Measurements from ENCODE around the gene CHMP1A.
"Not testable (repeated sequence)": the region's sequence is repeated elsewhere in the genome, so short reads cannot be mapped to it uniquely, and the experiment has no call there.

Gene CHMP1A

DNA sequence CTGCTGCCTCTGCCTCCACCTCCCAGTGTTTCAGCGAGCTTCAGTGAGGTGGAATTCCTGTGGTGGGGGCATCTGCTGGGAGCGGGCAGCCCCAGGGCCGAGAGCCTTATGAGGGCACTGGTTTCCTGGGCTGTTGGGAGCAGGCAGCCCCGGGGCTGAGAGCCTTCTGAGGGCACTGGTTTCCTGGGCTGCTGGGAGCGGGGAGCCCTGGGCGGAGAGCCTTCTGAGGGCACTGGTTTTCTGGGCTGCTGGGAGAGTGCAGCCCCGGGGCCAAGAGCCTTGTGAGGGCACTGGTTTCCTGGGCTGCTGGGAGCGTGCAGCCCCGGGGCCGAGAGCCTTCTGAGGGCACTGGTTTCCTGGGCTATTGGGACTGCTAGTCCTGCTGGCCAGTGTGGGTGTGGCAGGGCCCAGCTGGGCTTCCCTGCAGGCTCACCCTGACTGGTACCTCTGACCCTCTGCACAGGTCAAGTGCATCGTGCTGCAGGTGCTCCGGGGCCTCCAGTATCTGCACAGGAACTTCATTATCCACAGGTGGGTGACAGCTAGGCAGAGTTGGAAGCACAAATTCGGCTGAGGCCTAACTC is 34.6 kb upstream of the CHMP1A start:
- no peak for DNase-seq (ENCODE audit: low read depth in 2 of 2)

- DNase-seq (ENCODE audit: low read depth in 2 of 2) = no peak
These were observed 33.9 kb upstream of the CHMP1A start for GRCh38 chr16:89691231-89691985.

GRCh38 chr16:89690392-89690901 is 32.9 kb upstream of the CHMP1A start:
- DNase-seq (ENCODE audit: low read depth in 2 of 2) = no peak

DNA sequence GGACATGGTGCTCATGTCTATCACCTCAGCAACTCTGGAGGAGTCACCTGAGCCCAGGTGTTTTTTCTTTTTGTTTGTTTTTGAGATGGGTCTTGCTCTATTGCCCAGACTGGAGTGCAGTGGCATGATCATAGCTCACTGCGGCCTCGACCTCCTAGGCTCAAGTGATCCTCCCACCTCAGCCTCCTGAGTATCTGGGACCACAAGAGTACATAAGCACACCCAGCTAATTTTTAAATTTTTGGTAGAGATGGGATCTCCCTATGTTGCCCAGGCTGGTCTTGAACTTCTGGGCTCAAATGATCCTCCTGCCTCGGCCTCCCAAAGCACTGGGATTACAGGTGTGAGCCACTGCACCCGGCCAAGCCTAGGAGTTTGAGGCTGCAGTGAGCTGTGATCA is 32.1 kb upstream of the CHMP1A start:
- not testable (repeated sequence) for DNase-seq (ENCODE audit: low read depth in 2 of 2)

- DNase-seq (ENCODE audit: low read depth in 2 of 2) = no peak
These were observed 31.6 kb upstream of the CHMP1A start for GRCh38 chr16:89689142-89689541.

GRCh38 chr16:89688395-89688794 is 30.9 kb upstream of the CHMP1A start:
- DNase-seq (ENCODE audit: low read depth in 2 of 2) = no peak

DNA sequence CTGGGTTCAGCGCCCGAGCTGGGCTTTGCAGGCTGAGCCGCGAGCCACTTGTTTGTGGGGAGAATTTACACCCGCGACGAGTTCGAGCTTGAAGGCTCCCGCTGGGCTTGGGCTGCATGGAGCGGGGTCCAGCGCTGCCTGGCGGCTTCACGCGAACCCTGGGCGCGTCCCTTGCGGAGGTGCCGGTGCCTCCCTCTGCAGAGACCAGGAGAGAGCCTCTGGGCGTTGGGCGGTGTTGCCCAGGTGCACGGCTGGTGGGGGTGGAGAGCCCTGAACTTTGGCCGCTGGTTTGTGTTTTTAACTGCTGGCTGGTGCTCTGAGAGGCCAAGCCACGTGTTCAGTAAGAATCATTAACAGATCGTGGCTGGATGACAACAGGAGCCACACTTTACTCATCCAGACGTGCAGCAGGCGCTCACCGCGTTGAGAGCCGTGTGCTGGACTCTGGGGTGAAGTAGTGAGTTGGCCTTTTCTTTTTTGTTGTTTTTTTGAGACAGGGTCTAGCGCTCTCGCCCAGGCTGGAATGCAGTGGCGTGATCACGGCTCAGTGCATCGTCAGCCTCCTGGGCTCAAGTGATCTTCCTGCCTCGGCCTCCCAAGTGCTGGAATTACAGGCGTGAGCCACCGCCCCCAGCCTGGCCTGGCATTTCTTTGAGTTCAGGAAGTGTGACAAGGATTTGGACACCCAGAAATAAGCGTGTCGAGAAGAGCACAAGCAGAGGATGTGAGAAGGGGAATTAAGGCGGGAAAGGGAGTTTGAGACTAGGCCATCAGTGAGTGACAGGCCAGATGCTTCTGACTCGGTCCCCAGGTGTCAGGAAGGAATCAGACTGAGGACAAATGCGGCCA is 29.8 kb upstream of the CHMP1A start:
- DNase-seq (ENCODE audit: low read depth in 2 of 2) = no peak

DNA sequence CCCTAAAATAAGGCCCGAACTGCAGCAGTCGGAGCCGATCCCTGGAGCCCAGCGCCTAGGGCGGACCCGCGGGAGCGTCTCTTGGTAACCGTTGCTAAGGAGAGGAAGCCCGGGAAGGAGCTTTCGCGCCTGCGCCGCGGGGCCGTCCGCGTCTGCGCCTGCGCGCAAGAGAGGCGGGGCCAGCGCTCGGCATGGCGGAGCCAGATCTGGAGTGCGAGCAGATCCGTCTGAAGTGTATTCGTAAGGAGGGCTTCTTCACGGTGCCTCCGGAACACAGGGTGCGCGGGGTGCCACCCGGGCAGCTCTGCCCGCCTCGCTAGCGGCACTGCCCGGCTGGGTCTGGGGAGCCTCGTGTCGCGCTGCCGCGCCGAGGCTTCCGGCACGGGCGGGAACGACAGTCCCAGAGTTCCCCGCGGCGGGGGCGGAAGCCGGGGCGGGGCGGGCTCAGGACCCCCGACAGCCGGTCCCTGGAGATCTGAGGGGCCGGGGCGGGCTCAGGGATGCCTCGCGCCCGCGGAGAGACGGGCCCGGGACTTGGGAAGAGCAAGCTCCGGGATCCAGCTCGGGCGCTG is 29.1 kb upstream of the CHMP1A start, which contains the start of gene CDK10:
CDK10 (plus strand) TSS at position 170 of the 572 bp plus-strand sequence; CDS start at position 192, 22 bp downstream.
- peak; percentile 82 to 87 for DNase-seq (ENCODE audit: low read depth in 2 of 2)

GRCh38 chr16:89685916-89686315 is 28.4 kb upstream of the CHMP1A start:
- no peak for DNase-seq (ENCODE audit: low read depth in 2 of 2)

DNA sequence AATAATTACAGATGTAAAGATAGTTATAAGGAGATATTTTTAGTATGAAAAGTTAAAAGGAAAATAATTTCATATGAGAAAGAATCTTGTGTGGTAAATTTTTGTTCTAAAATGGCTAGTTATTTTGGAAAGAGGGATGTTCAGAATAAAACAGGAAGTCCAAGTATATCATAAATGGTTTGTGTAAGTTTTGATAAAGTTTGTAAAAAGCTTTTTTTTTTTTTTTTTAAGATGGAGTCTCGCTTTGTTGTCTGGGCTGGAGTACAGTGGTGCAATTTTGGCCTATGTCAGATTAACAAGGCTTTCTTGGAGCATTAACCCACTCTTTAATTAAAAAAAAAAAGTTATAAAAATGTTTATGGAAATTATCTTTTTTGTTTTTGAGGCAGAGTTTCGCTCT is 20.8 kb upstream of the CHMP1A start:
- no peak for DNase-seq (ENCODE audit: low read depth in 2 of 2)

DNA sequence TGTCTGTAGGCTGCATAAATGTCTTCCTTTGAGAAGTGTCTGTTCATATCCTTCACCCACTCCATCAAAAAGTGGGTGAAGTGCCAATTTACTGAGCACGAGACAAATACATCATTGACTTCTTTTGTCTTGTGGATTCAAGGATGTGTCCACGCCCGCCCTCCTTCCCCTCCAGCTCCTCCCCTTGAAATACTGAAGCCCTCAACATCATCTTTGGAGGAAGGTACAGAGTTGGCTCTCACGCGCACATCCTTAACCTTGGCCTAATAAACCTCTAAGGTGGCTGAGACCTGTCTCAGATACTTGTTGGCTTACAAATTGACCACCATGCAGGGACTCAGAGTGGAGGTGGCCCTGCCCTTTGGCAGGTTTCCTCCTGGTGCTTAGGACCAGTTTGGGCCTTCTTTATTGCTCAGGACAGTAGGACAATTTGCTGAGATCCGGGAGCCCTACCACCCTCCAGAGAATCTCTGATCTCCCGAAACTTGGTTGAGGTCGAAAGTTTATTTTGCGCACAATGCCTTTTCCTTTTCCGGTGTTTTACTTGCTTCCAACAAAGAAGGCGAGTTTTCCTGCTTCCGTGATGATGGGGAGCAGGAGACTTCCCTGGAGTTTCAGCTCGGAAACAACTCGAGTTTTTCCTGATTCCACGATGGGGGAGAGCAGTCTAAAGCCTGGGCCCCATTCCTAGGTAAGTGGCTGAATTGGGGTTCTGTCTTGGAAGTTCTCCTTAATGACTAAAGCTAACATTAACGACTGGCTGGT is 14.9 kb upstream of the CHMP1A start:
- DNase-seq (ENCODE audit: low read depth in 2 of 2) = no peak

GRCh38 chr16:89671565-89671964 is 14.1 kb upstream of the CHMP1A start:
- DNase-seq (ENCODE audit: low read depth in 2 of 2) = not testable (repeated sequence)

- no peak for DNase-seq (ENCODE audit: low read depth in 2 of 2)
These were observed 13.3 kb upstream of the CHMP1A start for GRCh38 chr16:89670496-89671431.

GRCh38 chr16:89669755-89670154 is 12.2 kb upstream of the CHMP1A start:
- DNase-seq (ENCODE audit: low read depth in 2 of 2) = no peak

- DNase-seq (ENCODE audit: low read depth in 2 of 2) = no peak
These were observed 11.3 kb upstream of the CHMP1A start for GRCh38 chr16:89668790-89669158.

- no peak for DNase-seq (ENCODE audit: low read depth in 2 of 2)
These were observed 10.1 kb upstream of the CHMP1A start for GRCh38 chr16:89667633-89668032.

DNA sequence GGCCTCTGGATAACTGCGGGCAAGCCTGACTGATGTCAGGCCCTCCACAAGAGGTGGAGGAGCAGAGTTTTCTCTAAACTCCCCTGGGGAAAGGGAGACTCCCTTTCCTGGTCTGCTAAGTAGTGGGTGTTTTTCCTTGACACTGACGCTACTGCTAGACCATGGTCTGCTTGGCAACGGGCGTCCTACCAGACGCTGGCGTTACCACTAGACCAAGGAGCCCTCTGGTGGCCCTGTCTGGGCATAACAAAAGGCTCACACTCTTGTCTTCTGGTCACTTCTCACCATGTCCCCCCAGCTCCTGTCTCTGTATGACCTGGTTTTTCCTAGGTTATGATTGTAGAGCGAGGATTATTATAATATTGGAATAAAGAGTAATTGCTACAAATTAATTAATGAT is 9.5 kb upstream of the CHMP1A start:
- DNase-seq (ENCODE audit: low read depth in 2 of 2) = not testable (repeated sequence)

DNA sequence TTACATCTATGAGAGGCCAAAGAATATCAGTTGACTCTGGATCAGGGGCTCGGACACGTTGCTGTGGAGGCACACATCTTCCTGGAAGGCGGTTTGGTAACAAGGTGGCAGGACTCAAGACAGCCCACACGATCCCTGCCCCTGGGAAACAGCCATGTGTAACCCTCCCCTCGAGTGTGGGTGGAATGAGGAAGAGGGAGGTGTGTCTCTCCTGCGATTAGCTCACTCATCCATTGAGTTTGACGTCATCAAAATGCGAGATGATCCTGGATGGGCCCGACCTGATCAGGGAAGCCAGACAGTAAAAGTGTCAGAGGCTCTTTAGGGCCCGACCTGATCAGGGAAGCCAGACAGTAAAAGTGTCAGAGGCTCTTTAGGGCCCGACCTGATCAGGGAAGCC is 6.7 kb upstream of the CHMP1A start:
- DNase-seq (ENCODE audit: low read depth in 2 of 2) = not testable (repeated sequence)

DNA sequence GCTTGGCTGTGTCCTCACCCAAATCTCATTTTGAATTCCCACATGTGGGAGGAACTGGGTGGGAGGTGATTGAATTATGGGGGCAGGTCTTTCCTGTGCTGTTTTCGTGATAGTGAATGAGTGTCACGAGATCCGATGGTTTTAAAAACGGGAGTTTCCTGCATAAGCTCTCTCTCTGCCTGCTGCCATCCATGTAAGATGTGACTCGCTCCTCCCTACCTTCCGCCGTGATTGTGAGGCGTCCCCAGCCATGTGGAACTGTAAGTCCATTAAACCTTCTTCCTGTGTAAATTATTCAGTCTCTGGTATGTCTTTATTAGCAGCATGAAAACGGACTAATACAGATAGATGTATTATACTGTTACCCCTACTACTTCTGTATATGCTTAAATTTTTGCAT is 3.7 kb upstream of the CHMP1A start:
- DNase-seq (ENCODE audit: low read depth in 2 of 2) = no peak

DNA sequence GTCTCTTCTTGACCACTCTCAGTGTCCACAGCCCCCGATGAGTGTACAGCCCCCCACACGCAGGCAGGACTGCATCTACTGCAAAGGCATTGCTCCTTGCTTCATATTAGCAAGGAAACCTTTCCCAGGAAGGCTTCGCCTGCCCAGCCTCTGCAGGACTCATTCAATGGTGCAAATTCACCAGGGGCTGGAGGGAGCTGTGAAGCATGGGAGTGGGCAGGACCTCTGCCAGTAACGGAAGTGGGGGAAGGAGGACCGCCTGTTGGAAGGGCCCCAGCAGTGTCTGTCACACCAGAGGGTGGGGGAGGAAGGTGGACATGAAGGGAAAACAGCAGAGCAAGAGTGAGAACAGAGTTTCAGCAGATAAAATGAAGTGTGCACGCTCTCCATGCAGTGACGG is 2.6 kb upstream of the CHMP1A start:
- no peak for DNase-seq (ENCODE audit: low read depth in 2 of 2)

All from stimulated activated CD4-positive, alpha-beta T cell treated with anti-CD3 and anti-CD28 coated beads, Interleukin-12 subunit alpha, Interleukin-12 subunit beta, amount 100 ng/mL, for 24 hours (primary cell).